ENCODE results near the gene C1S.

- TF ChIP-seq, protein P1, sequence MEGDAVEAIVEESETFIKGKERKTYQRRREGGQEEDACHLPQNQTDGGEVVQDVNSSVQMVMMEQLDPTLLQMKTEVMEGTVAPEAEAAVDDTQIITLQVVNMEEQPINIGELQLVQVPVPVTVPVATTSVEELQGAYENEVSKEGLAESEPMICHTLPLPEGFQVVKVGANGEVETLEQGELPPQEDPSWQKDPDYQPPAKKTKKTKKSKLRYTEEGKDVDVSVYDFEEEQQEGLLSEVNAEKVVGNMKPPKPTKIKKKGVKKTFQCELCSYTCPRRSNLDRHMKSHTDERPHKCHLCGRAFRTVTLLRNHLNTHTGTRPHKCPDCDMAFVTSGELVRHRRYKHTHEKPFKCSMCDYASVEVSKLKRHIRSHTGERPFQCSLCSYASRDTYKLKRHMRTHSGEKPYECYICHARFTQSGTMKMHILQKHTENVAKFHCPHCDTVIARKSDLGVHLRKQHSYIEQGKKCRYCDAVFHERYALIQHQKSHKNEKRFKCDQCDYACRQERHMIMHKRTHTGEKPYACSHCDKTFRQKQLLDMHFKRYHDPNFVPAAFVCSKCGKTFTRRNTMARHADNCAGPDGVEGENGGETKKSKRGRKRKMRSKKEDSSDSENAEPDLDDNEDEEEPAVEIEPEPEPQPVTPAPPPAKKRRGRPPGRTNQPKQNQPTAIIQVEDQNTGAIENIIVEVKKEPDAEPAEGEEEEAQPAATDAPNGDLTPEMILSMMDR (IDR thresholded peaks at IDR 0.05): no peak
- TF ChIP-seq POLR2A (IDR thresholded peaks at IDR 0.05): no peak
Observed at GRCh38 chr12:7073946-7074345, 13.4 kb downstream of the C1S start.
